Activated T-helper 17 cell treated with anti-CD3 and anti-CD28 coated beads, Interleukin-2, amount 50 U/mL, for 72 hours (primary cell): Measurements from ENCODE around the gene BCL11B. TPM values are rescaled to one million over a fixed set of nuclear protein-coding genes. Genes with fewer than 3 reads are reported as not detected.

Source experiments
- ATAC-seq: fragments of 150-1000 bp; cut with Tn5 transposase; replicated peaks from 2 replicates; pipeline ENCODE4 v1.10.0; 2021; ENCODE audit warnings: mild to moderate bottlenecking, moderate library complexity
- H3K27ac Mint-ChIP-seq: one replicate; pipeline ENCODE4 v1.8.0; 2022; ENCODE audit warnings: mixed read lengths
- H3K27me3 Mint-ChIP-seq: one replicate; pipeline ENCODE4 v1.8.0; 2022; ENCODE audit warnings: mixed read lengths
- H3K36me3 Mint-ChIP-seq: one replicate; pipeline ENCODE4 v1.8.0; 2022; ENCODE audit warnings: low read depth, mild to moderate bottlenecking, mixed read lengths
- H3K4me1 Mint-ChIP-seq: one replicate; pipeline ENCODE4 v1.8.0; 2022; ENCODE audit warnings: mixed read lengths
- H3K4me3 Mint-ChIP-seq: one replicate; pipeline ENCODE4 v1.8.0; 2022; ENCODE audit warnings: mild to moderate bottlenecking, mixed read lengths
- H3K9me3 Mint-ChIP-seq: one replicate; pipeline ENCODE4 v1.8.0; 2022; ENCODE audit warnings: mixed read lengths
- total RNA-seq, 2 donors: library from RNA; stranded (reverse); gene quantifications; one replicate each; pipeline ENCODE4 v1.2.3, GENCODE V29; 2022

The BCL11B gene
- total RNA-seq, 2 donors from 2014 or later, result 51.4 to 52.9 TPM

- H3K27me3 Mint-ChIP-seq, result no peaks in the 10 kb centered on the region
- no peak for ATAC-seq
- peaks cover 100% of the 10 kb centered on the region for H3K36me3 Mint-ChIP-seq
- H3K4me1 Mint-ChIP-seq, result peaks cover 62% of the 10 kb centered on the region
- H3K9me3 Mint-ChIP-seq, result no peaks in the 10 kb centered on the region
- H3K27ac Mint-ChIP-seq, result peak overlapping the region; percentile 99
- peak overlapping the region; percentile 96 for H3K4me3 Mint-ChIP-seq
Measured at GRCh38 chr14:99257122-99257672, 14.8 kb downstream of the BCL11B start.

GRCh38 chr14:99256483-99256874 is 15.5 kb downstream of the BCL11B start:
- Mint-ChIP-seq H3K4me1 (peaks cover 62% of the 10 kb centered on the region), H3K4me3 (peak overlapping the region; percentile 96), H3K36me3 (peaks cover 100% of the 10 kb centered on the region), H3K27me3 (no peaks in the 10 kb centered on the region), H3K9me3 (no peaks in the 10 kb centered on the region), H3K27ac (peak overlapping the region; percentile 99)
- no peak for ATAC-seq

- Mint-ChIP-seq H3K9me3 (no peaks in the 10 kb centered on the region), H3K4me3 (peak overlapping the region; percentile 96), H3K27ac (peak overlapping the region; percentile 99), H3K4me1 (peaks cover 60% of the 10 kb centered on the region), H3K27me3 (no peaks in the 10 kb centered on the region), H3K36me3 (peaks cover 100% of the 10 kb centered on the region)
- no peak for ATAC-seq
Measured at GRCh38 chr14:99255621-99256482, 16.1 kb downstream of the BCL11B start.

GRCh38 chr14:99254328-99255009 is 17.5 kb downstream of the BCL11B start:
- Mint-ChIP-seq H3K4me1 (peaks cover 61% of the 10 kb centered on the region), H3K27ac (peak overlapping the region; percentile 92), H3K27me3 (no peaks in the 10 kb centered on the region), H3K36me3 (peaks cover 100% of the 10 kb centered on the region), H3K4me3 (peak overlapping the region; percentile 96), H3K9me3 (no peaks in the 10 kb centered on the region)
- ATAC-seq, result no peak

- Mint-ChIP-seq H3K9me3 (no peaks in the 10 kb centered on the region), H3K4me3 (peak overlapping the region; percentile 96), H3K27me3 (no peaks in the 10 kb centered on the region), H3K4me1 (peaks cover 61% of the 10 kb centered on the region), H3K27ac (peak overlapping the region; percentile 92), H3K36me3 (peaks cover 100% of the 10 kb centered on the region)
- ATAC-seq, result no peak
Measured at GRCh38 chr14:99253890-99254289, 18.1 kb downstream of the BCL11B start.

- peak; percentile 48 for ATAC-seq
- peaks cover 65% of the 10 kb centered on the region for H3K4me1 Mint-ChIP-seq
- H3K27ac Mint-ChIP-seq, result peak overlapping the region; percentile 92
- peak overlapping the region; percentile 96 for H3K4me3 Mint-ChIP-seq
- no peaks in the 10 kb centered on the region for H3K9me3 Mint-ChIP-seq
- peaks cover 100% of the 10 kb centered on the region for H3K36me3 Mint-ChIP-seq
- no peaks in the 10 kb centered on the region for H3K27me3 Mint-ChIP-seq
Measured at GRCh38 chr14:99252940-99253868, 18.8 kb downstream of the BCL11B start.

- peaks cover 64% of the 10 kb centered on the region for H3K4me1 Mint-ChIP-seq
- no peaks in the 10 kb centered on the region for H3K9me3 Mint-ChIP-seq
- H3K27ac Mint-ChIP-seq, result peak overlapping the region; percentile 92
- H3K27me3 Mint-ChIP-seq, result no peaks in the 10 kb centered on the region
- peaks cover 100% of the 10 kb centered on the region for H3K36me3 Mint-ChIP-seq
- no peak for ATAC-seq
- peak overlapping the region; percentile 96 for H3K4me3 Mint-ChIP-seq
Measured at GRCh38 chr14:99252443-99252939, 19.5 kb downstream of the BCL11B start.

- Mint-ChIP-seq H3K9me3 (no peaks in the 10 kb centered on the region), H3K4me1 (peaks cover 61% of the 10 kb centered on the region), H3K27ac (peak overlapping the region; percentile 90), H3K4me3 (peak overlapping the region; percentile 96), H3K36me3 (peaks cover 100% of the 10 kb centered on the region), H3K27me3 (no peaks in the 10 kb centered on the region)
- no peak for ATAC-seq
Measured at GRCh38 chr14:99251721-99252120, 20.3 kb downstream of the BCL11B start.

- H3K9me3 Mint-ChIP-seq, result no peaks in the 10 kb centered on the region
- H3K27me3 Mint-ChIP-seq, result no peaks in the 10 kb centered on the region
- peaks cover 93% of the 10 kb centered on the region for H3K36me3 Mint-ChIP-seq
- peak overlapping the region; percentile 90 for H3K27ac Mint-ChIP-seq
- ATAC-seq, result no peak
- peaks cover 52% of the 10 kb centered on the region for H3K4me1 Mint-ChIP-seq
- H3K4me3 Mint-ChIP-seq, result peak overlapping the region; percentile 96
Measured at GRCh38 chr14:99250636-99251208, 21.3 kb downstream of the BCL11B start.

GRCh38 chr14:99249389-99249788 is 22.6 kb downstream of the BCL11B start:
- Mint-ChIP-seq H3K27ac (peak overlapping the region; percentile 84), H3K9me3 (no peaks in the 10 kb centered on the region), H3K4me3 (peak overlapping the region; percentile 96), H3K4me1 (peaks cover 52% of the 10 kb centered on the region), H3K36me3 (peaks cover 92% of the 10 kb centered on the region), H3K27me3 (no peaks in the 10 kb centered on the region)
- ATAC-seq, result peak; percentile 77

GRCh38 chr14:99248761-99249171 is 23.2 kb downstream of the BCL11B start:
- H3K36me3 Mint-ChIP-seq, result peaks cover 92% of the 10 kb centered on the region
- H3K4me1 Mint-ChIP-seq, result peaks cover 52% of the 10 kb centered on the region
- peak overlapping the region; percentile 84 for H3K27ac Mint-ChIP-seq
- no peaks in the 10 kb centered on the region for H3K27me3 Mint-ChIP-seq
- ATAC-seq, result peak; percentile 37
- H3K4me3 Mint-ChIP-seq, result peak overlapping the region; percentile 96
- H3K9me3 Mint-ChIP-seq, result no peaks in the 10 kb centered on the region

GRCh38 chr14:99247772-99248171 is 24.2 kb downstream of the BCL11B start:
- H3K4me1 Mint-ChIP-seq, result peaks cover 48% of the 10 kb centered on the region
- H3K36me3 Mint-ChIP-seq, result peaks cover 92% of the 10 kb centered on the region
- no peak for ATAC-seq
- peak overlapping the region; percentile 84 for H3K27ac Mint-ChIP-seq
- H3K4me3 Mint-ChIP-seq, result peak overlapping the region; percentile 96
- H3K9me3 Mint-ChIP-seq, result no peaks in the 10 kb centered on the region
- H3K27me3 Mint-ChIP-seq, result no peaks in the 10 kb centered on the region

- ATAC-seq, result no peak
- H3K36me3 Mint-ChIP-seq, result peaks cover 92% of the 10 kb centered on the region
- no peaks in the 10 kb centered on the region for H3K27me3 Mint-ChIP-seq
Measured at GRCh38 chr14:99247101-99247729, 24.8 kb downstream of the BCL11B start.

More at GRCh38 chr14:99247101-99247729, 24.8 kb downstream of the BCL11B start:
- Mint-ChIP-seq H3K4me1 (peaks cover 52% of the 10 kb centered on the region), H3K9me3 (no peaks in the 10 kb centered on the region), H3K4me3 (peak overlapping the region; percentile 96), H3K27ac (peak overlapping the region; percentile 84)
